ENCODE results near the gene STK32B.

GRCh38 chr4:5044341-5044740 lies 6.9 kb upstream of the STK32B start:
- TF ChIP-seq EP300 (IDR thresholded peaks at IDR 0.05; ENCODE audit: borderline replicate concordance in 1 of 2, low read depth in 2 of 2, low read length in 2 of 2) (no peak), CTCF (IDR thresholded peaks at IDR 0.05; ENCODE audit: control extremely low read depth in 1 of 3, insufficient read depth in 1 of 3, low read depth in 1 of 3, low read length in 3 of 3) (no peak), SP1 (IDR thresholded peaks at IDR 0.05; ENCODE audit: low read depth, low read length) (no peak), NRF1 (IDR thresholded peaks at IDR 0.05; ENCODE audit: low read depth, low read length) (no peak), CTBP2 (IDR thresholded peaks at IDR 0.05; ENCODE audit: borderline replicate concordance, insufficient read depth, insufficient read length, low read length) (no peak), CHD1 (IDR thresholded peaks at IDR 0.05; ENCODE audit: low read depth, low read length) (no peak), CHD2 (IDR thresholded peaks at IDR 0.05; ENCODE audit: low read length) (no peak), TCF12 (IDR thresholded peaks at IDR 0.05; ENCODE audit: low read depth, low read length) (no peak), FOSL1 (IDR thresholded peaks at IDR 0.05; ENCODE audit: insufficient read depth, low read depth, low read length) (no peak), MAX (IDR thresholded peaks at IDR 0.05) (no peak), POLR2AphosphoS5 (IDR thresholded peaks at IDR 0.05; ENCODE audit: low read depth, low read length) (no peak), KDM1A (IDR thresholded peaks at IDR 0.05; ENCODE audit: borderline replicate concordance, low read length) (no peak)

Measured in H1 (cell line).